Panc1 (cell line): ENCODE results near the gene CLDN6. TPM values are rescaled to one million over a fixed set of nuclear protein-coding genes. Genes with fewer than 3 reads are reported as not detected.

Experiments
- ATAC-seq: fragments of 200-7000 bp; cut with Tn5 transposase; 2 replicates; pipeline ENCODE4 v1.9.1; 2020; ENCODE audit warnings: mild to moderate bottlenecking, moderate library complexity
- BruUV-seq: library from RNA; stranded (reverse); fragments of 400-500 nt; replicated peaks from 2 replicates; lab custom pipeline; 2021; lab: Mats Ljungman, UMichigan
- CTCF ChIA-PET: fragments of 300-600 bp; sonication (Branson Sonifier 250); formaldehyde crosslinking; loops from one replicate; lab custom pipeline; 2022; ENCODE audit warnings: antibody characterized with exemption; lab: Charles Lee
- POLR2A ChIA-PET: fragments of 300-600 bp; sonication (Branson Sonifier 250); formaldehyde crosslinking; loops from one replicate; lab custom pipeline; 2022; ENCODE audit warnings: antibody characterized with exemption; lab: Charles Lee
- DNase-seq: peaks from one replicate; pipeline ENCODE4 v3.0.0-alpha.2; 2010; ENCODE audit warnings: low read depth, low spot score
- H3K27ac ChIP-seq: 2 replicates; pipeline ENCODE4 v1.5.1; 2011; ENCODE audit warnings: mild to moderate bottlenecking, low read length, inconsistent platforms
- H3K27me3 ChIP-seq: fragments of 200-500 bp; sonication (Bioruptor generic); 2 replicates; pipeline ENCODE4 v1.6.0; 2014; ENCODE audit warnings: low read length, inconsistent platforms; ENCODE audit not compliant: control insufficient read depth, insufficient read depth
- H3K36me3 ChIP-seq: fragments of 200-500 bp; sonication (Bioruptor generic); 2 replicates; pipeline ENCODE4 v1.5.1; 2014; ENCODE audit warnings: inconsistent platforms, mild to moderate bottlenecking, low read length, moderate library complexity; ENCODE audit not compliant: control insufficient read depth, insufficient read depth
- H3K4me1 ChIP-seq: 2 replicates; pipeline ENCODE4 v1.5.1; 2011; ENCODE audit warnings: inconsistent platforms, mild to moderate bottlenecking, low read length, moderate library complexity; ENCODE audit not compliant: control insufficient read depth, insufficient read depth
- H3K4me3 ChIP-seq, 2 experiments: 2 replicates each; pipeline ENCODE4 v1.5.1; 2011 to 2012; ENCODE audit warnings: low read depth in 2 of 2, low read length in 2 of 2, mild to moderate bottlenecking in 2 of 2, inconsistent platforms in 1 of 2, moderate library complexity in 1 of 2
- H3K9me3 ChIP-seq: fragments of 200-500 bp; sonication (Bioruptor generic); 2 replicates; pipeline ENCODE4 v1.5.1; 2014; ENCODE audit warnings: low read depth, mild to moderate bottlenecking, inconsistent platforms, low read length, moderate library complexity; ENCODE audit not compliant: control insufficient read depth, insufficient read depth
- POLR2AphosphoS5 ChIP-seq: IDR thresholded peaks from 2 replicates; pipeline ENCODE4 v1.6.1; 2012; ENCODE audit warnings: mild to moderate bottlenecking, low read depth, low read length, moderate library complexity
- SIN3A ChIP-seq: IDR thresholded peaks from 2 replicates; pipeline ENCODE4 v1.6.1; 2012; ENCODE audit warnings: low read depth, mild to moderate bottlenecking, low read length, moderate library complexity, borderline replicate concordance; ENCODE audit not compliant: insufficient read depth
- TCF7L2 ChIP-seq: IDR thresholded peaks from 2 replicates; pipeline ENCODE4 v1.6.1; 2011; ENCODE audit warnings: mild to moderate bottlenecking, low read depth, low read length, inconsistent platforms
- in situ Hi-C: cut with HindIII; loops from 2 replicates; pipeline ENCODE4 v1.10.0; 2016; ENCODE audit warnings: low sequenced_read_pairs, low pct_unique_long_range_greater_than_20kb
- intact Hi-C: fragments of 100-400 bp; cut with micrococcal nuclease; formaldehyde crosslinking; loops from one replicate; pipeline ENCODE4 v1.10.0; 2022; ENCODE audit not compliant: unreplicated experiment
- total RNA-seq: library from RNA; stranded (reverse); gene quantifications from one replicate; pipeline ENCODE4 v1.2.1, GENCODE V29; 2021; ENCODE audit not compliant: unreplicated experiment
- TF ChIP-seq, protein P1 (sequence below): fragments of 450-650 bp; IDR thresholded peaks from 2 replicates; pipeline ENCODE4 v1.5.1; 2017; ENCODE audit warnings: mild to moderate bottlenecking
- TF ChIP-seq, protein P2 (sequence below), 2 experiments: IDR thresholded peaks; 2 replicates each; pipeline ENCODE4 v1.6.1; 2011 to 2012; ENCODE audit warnings: low read depth in 2 of 2, control low read depth in 1 of 2, low read length in 1 of 2, mild to moderate bottlenecking in 1 of 2, moderate library complexity in 1 of 2; ENCODE audit not compliant: insufficient read depth in 1 of 2

CLDN6 gene
- total RNA-seq, 1 experiment from 2014 or later = 1.2 TPM

DNA sequence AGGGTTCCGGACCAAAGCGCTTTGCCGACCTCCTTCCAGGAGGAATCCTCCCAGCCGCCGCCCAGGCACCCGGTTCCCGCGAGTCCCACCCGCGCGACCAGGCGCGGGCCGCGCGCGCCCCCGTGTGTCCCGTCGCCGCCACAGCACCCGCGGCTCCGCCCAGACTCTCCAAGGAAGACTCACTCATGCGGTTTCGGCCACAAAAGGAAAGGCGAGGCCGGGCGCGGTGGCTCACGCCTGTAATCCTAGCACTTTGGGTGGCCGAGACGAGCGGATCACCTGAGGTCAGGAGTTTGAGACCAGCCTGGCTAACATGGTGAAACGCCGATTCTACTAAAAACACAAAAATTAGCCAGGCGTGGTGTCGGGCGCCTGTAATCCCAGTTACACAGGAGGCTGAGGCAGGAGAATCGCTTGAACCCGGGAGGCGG, 34.3 kb downstream of the CLDN6 start:
- H3K27ac ChIP-seq = peak overlapping the region; percentile 41
- H3K4me3 ChIP-seq = peak overlapping the region; percentile 13 to 48
- in situ Hi-C loops = no loop called here
- peak; percentile 75 for ATAC-seq
- ChIA-PET CTCF (no interaction called here), POLR2A (no interaction called here)
- no TSS peak for BruUV-seq
- peaks cover 2% of the 10 kb centered on the region; the same call in 1 of the 2 replicates for H3K36me3 ChIP-seq
- H3K9me3 ChIP-seq = no peaks in the 10 kb centered on the region
- H3K4me1 ChIP-seq = peaks cover 20% of the 10 kb centered on the region
- no peak for DNase-seq
- no peaks in the 10 kb centered on the region for H3K27me3 ChIP-seq
- intact Hi-C loops = no loop called here
- TF ChIP-seq, protein P1, sequence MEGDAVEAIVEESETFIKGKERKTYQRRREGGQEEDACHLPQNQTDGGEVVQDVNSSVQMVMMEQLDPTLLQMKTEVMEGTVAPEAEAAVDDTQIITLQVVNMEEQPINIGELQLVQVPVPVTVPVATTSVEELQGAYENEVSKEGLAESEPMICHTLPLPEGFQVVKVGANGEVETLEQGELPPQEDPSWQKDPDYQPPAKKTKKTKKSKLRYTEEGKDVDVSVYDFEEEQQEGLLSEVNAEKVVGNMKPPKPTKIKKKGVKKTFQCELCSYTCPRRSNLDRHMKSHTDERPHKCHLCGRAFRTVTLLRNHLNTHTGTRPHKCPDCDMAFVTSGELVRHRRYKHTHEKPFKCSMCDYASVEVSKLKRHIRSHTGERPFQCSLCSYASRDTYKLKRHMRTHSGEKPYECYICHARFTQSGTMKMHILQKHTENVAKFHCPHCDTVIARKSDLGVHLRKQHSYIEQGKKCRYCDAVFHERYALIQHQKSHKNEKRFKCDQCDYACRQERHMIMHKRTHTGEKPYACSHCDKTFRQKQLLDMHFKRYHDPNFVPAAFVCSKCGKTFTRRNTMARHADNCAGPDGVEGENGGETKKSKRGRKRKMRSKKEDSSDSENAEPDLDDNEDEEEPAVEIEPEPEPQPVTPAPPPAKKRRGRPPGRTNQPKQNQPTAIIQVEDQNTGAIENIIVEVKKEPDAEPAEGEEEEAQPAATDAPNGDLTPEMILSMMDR = peak; percentile 99
- no peak for TF ChIP-seq POLR2AphosphoS5

- no peaks in the 10 kb centered on the region for H3K9me3 ChIP-seq
- intact Hi-C loops = no loop called here
- ChIA-PET CTCF (no interaction called here), POLR2A (interaction anchor here (0.6 kb wide), 1 partner anchor 73 kb away, joined by 3 read pairs; no protein-coding TSS in a partner anchor)
- peak overlapping the region; percentile 96 for H3K27ac ChIP-seq
- BruUV-seq = no TSS peak
- TF ChIP-seq SIN3A (no peak), TCF7L2 (no peak), POLR2AphosphoS5 (no peak)
- TF ChIP-seq, protein P1 = no peak
- TF ChIP-seq, protein P2, sequence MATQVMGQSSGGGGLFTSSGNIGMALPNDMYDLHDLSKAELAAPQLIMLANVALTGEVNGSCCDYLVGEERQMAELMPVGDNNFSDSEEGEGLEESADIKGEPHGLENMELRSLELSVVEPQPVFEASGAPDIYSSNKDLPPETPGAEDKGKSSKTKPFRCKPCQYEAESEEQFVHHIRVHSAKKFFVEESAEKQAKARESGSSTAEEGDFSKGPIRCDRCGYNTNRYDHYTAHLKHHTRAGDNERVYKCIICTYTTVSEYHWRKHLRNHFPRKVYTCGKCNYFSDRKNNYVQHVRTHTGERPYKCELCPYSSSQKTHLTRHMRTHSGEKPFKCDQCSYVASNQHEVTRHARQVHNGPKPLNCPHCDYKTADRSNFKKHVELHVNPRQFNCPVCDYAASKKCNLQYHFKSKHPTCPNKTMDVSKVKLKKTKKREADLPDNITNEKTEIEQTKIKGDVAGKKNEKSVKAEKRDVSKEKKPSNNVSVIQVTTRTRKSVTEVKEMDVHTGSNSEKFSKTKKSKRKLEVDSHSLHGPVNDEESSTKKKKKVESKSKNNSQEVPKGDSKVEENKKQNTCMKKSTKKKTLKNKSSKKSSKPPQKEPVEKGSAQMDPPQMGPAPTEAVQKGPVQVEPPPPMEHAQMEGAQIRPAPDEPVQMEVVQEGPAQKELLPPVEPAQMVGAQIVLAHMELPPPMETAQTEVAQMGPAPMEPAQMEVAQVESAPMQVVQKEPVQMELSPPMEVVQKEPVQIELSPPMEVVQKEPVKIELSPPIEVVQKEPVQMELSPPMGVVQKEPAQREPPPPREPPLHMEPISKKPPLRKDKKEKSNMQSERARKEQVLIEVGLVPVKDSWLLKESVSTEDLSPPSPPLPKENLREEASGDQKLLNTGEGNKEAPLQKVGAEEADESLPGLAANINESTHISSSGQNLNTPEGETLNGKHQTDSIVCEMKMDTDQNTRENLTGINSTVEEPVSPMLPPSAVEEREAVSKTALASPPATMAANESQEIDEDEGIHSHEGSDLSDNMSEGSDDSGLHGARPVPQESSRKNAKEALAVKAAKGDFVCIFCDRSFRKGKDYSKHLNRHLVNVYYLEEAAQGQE (IDR thresholded peaks at IDR 0.05; ENCODE audit: insufficient read depth in 1 of 2, low read depth in 2 of 2, low read length in 1 of 2) = no peak
- in situ Hi-C loops = no loop called here
- H3K4me3 ChIP-seq = no peak overlapping the region
- peaks cover 30% of the 10 kb centered on the region for H3K4me1 ChIP-seq
- H3K27me3 ChIP-seq = no peaks in the 10 kb centered on the region
- no peak for ATAC-seq
- peaks cover 2% of the 10 kb centered on the region; the same call in 1 of the 2 replicates for H3K36me3 ChIP-seq
- DNase-seq = no peak
Measured at GRCh38 chr16:2982402-2982801, 35.6 kb downstream of the CLDN6 start.
